Subcutaneous abdominal adipose tissue (tissue), 5 donors: Measurements from ENCODE around the gene ARHGAP19.

ENCODE experiments used
- H3K27ac ChIP-seq: one replicate; pipeline ENCODE4 v1.7.0; 2013; ENCODE audit warnings: low read depth, mild to moderate bottlenecking, inconsistent platforms, low read length, moderate library complexity
- H3K27me3 ChIP-seq, 5 donors: one replicate each; pipeline ENCODE4 v1.7.0; 2013; ENCODE audit warnings: low read length in 5 of 5, inconsistent platforms in 1 of 5; ENCODE audit not compliant: control insufficient read depth in 5 of 5, insufficient read depth in 4 of 5
- H3K36me3 ChIP-seq, 5 donors: one replicate each; pipeline ENCODE4 v1.7.0; 2013; ENCODE audit warnings: low read length in 5 of 5; ENCODE audit not compliant: control insufficient read depth in 5 of 5, insufficient read depth in 5 of 5
- H3K4me1 ChIP-seq, 5 donors: one replicate each; pipeline ENCODE4 v1.7.0; 2013; ENCODE audit warnings: low read length in 5 of 5, mild to moderate bottlenecking in 3 of 5, moderate library complexity in 1 of 5; ENCODE audit not compliant: control insufficient read depth in 5 of 5, insufficient read depth in 5 of 5
- H3K4me3 ChIP-seq, 5 donors: one replicate each; pipeline ENCODE4 v1.7.0; 2013; ENCODE audit warnings: low read length in 5 of 5, low read depth in 1 of 5
- H3K9ac ChIP-seq, 5 donors: one replicate each; pipeline ENCODE4 v1.7.0; 2013; ENCODE audit warnings: low read length in 5 of 5, mild to moderate bottlenecking in 4 of 5, moderate library complexity in 3 of 5
- H3K9me3 ChIP-seq, 5 donors: one replicate each; pipeline ENCODE4 v1.7.0; 2013; ENCODE audit warnings: low read length in 5 of 5; ENCODE audit not compliant: control insufficient read depth in 5 of 5
- donor health status: healthy.
- donor health status: healthy.
- donor health status: healthy.
- donor health status: healthy.
- donor health status: healthy.

Gene ARHGAP19

GRCh38 chr10:97220355-97220754 lies 72.1 kb downstream of the ARHGAP19 start:
- H3K27ac ChIP-seq, result no peak overlapping the region
- H3K36me3 ChIP-seq, result peaks cover 0 to 15% (median 9%) of the 10 kb centered on the region in 5 donors
- no peak overlapping the region for H3K4me3 ChIP-seq
- H3K9me3 ChIP-seq, result no peaks in the 10 kb centered on the region
- H3K27me3 ChIP-seq, result no peaks in the 10 kb centered on the region
- peaks cover 0 to 5% (median 0%) of the 10 kb centered on the region in 5 donors for H3K4me1 ChIP-seq
- no peak overlapping the region for H3K9ac ChIP-seq

GRCh38 chr10:97217299-97217698 lies 75.1 kb downstream of the ARHGAP19 start:
- Histone ChIP-seq H3K9me3 (no peaks in the 10 kb centered on the region), H3K27ac (no peak overlapping the region), H3K9ac (no peak overlapping the region), H3K36me3 (peaks cover 0 to 4% (median 0%) of the 10 kb centered on the region in 5 donors), H3K4me3 (no peak overlapping the region), H3K4me1 (peaks cover 0 to 2% (median 0%) of the 10 kb centered on the region in 5 donors), H3K27me3 (no peaks in the 10 kb centered on the region)

GRCh38 chr10:97215619-97216260 lies 76.7 kb downstream of the ARHGAP19 start:
- Histone ChIP-seq H3K27ac (no peak overlapping the region), H3K9ac (no peak overlapping the region), H3K27me3 (no peaks in the 10 kb centered on the region), H3K4me3 (no peak overlapping the region), H3K4me1 (peaks cover 0 to 2% (median 0%) of the 10 kb centered on the region in 5 donors), H3K36me3 (peaks cover 0 to 3% (median 0%) of the 10 kb centered on the region in 5 donors), H3K9me3 (no peaks in the 10 kb centered on the region)

- H3K9ac ChIP-seq, result no peak overlapping the region
- peaks cover 0 to 2% (median 0%) of the 10 kb centered on the region in 5 donors for H3K4me1 ChIP-seq
- no peaks in the 10 kb centered on the region for H3K27me3 ChIP-seq
- H3K4me3 ChIP-seq, result no peak overlapping the region
- H3K27ac ChIP-seq, result no peak overlapping the region
- no peaks in the 10 kb centered on the region for H3K9me3 ChIP-seq
- no peaks in the 10 kb centered on the region for H3K36me3 ChIP-seq
Measured at GRCh38 chr10:97213431-97213830, 79.0 kb downstream of the ARHGAP19 start.

- Histone ChIP-seq H3K9me3 (no peaks in the 10 kb centered on the region), H3K4me1 (no peaks in the 10 kb centered on the region), H3K36me3 (no peaks in the 10 kb centered on the region), H3K4me3 (no peak overlapping the region), H3K9ac (no peak overlapping the region), H3K27ac (no peak overlapping the region), H3K27me3 (peaks cover 0 to 6% (median 0%) of the 10 kb centered on the region in 5 donors)
Measured at GRCh38 chr10:97211229-97211628, 81.2 kb downstream of the ARHGAP19 start.

- Histone ChIP-seq H3K36me3 (no peaks in the 10 kb centered on the region), H3K4me3 (no peak overlapping the region), H3K9me3 (no peaks in the 10 kb centered on the region), H3K4me1 (no peaks in the 10 kb centered on the region), H3K27me3 (peaks cover 0 to 6% (median under 1%) of the 10 kb centered on the region in 5 donors), H3K27ac (no peak overlapping the region), H3K9ac (no peak overlapping the region)
Measured at GRCh38 chr10:97210543-97210960, 81.9 kb downstream of the ARHGAP19 start.

GRCh38 chr10:97207756-97208346 lies 84.6 kb downstream of the ARHGAP19 start:
- Histone ChIP-seq H3K27me3 (peaks cover 0 to 6% (median 5%) of the 10 kb centered on the region in 5 donors), H3K4me3 (no peak overlapping the region), H3K36me3 (no peaks in the 10 kb centered on the region), H3K27ac (no peak overlapping the region), H3K4me1 (no peaks in the 10 kb centered on the region), H3K9me3 (no peaks in the 10 kb centered on the region), H3K9ac (no peak overlapping the region)

- Histone ChIP-seq H3K9ac (no peak overlapping the region), H3K9me3 (no peaks in the 10 kb centered on the region), H3K27ac (no peak overlapping the region), H3K27me3 (peaks cover 0 to 6% (median 5%) of the 10 kb centered on the region in 5 donors), H3K36me3 (no peaks in the 10 kb centered on the region), H3K4me1 (no peaks in the 10 kb centered on the region), H3K4me3 (no peak overlapping the region)
Measured at GRCh38 chr10:97207131-97207530, 85.3 kb downstream of the ARHGAP19 start.

- Histone ChIP-seq H3K36me3 (no peaks in the 10 kb centered on the region), H3K27me3 (peaks cover 0 to 6% (median 5%) of the 10 kb centered on the region in 5 donors), H3K9me3 (no peaks in the 10 kb centered on the region), H3K4me1 (no peaks in the 10 kb centered on the region), H3K27ac (no peak overlapping the region), H3K4me3 (no peak overlapping the region), H3K9ac (no peak overlapping the region)
Measured at GRCh38 chr10:97204826-97205679, 87.4 kb downstream of the ARHGAP19 start.

GRCh38 chr10:97203220-97203619 lies 89.2 kb downstream of the ARHGAP19 start:
- Histone ChIP-seq H3K9me3 (no peaks in the 10 kb centered on the region), H3K27me3 (peaks cover 0 to 6% (median 5%) of the 10 kb centered on the region in 5 donors), H3K9ac (no peak overlapping the region), H3K4me3 (no peak overlapping the region), H3K4me1 (no peaks in the 10 kb centered on the region), H3K27ac (no peak overlapping the region), H3K36me3 (no peaks in the 10 kb centered on the region)
